ENCODE measurements around the gene MRAP. TPM values are rescaled to one million over a fixed set of nuclear protein-coding genes. Genes with fewer than 3 reads are reported as not detected.

Gene MRAP
- total and polyA plus RNA-seq, 10 of the 15 experiments (the other 5 are each of a cell fraction or from before 2014, with no cell fraction given), result 0.34 to 1.2 TPM; not detected in 8

- TF ChIP-seq IRF5 (IDR thresholded peaks at IDR 0.05; ENCODE audit: borderline replicate concordance), result no peak
- no peak for TF ChIP-seq KDM1A (IDR thresholded peaks at IDR 0.05; ENCODE audit: borderline replicate concordance)
- no peak for TF ChIP-seq DPF2 (IDR thresholded peaks at IDR 0.05)
These were observed 48.7 kb downstream of the MRAP start (continued) for GRCh38 chr21:32347351-32347750.

GRCh38 chr21:32347977-32348376, 49.3 kb downstream of the MRAP start:
- no peak overlapping the region for H3K27ac ChIP-seq (ENCODE audit: control insufficient read depth, insufficient read depth)
- DNase-seq (ENCODE audit: low read depth, low spot score) (no peak), ATAC-seq (no peak), FAIRE-seq (no peak)
- H3K36me3 ChIP-seq (ENCODE audit: control insufficient read depth in 2 of 2, insufficient read depth in 2 of 2, low read length in 1 of 2), result peaks cover 46 to 65% of the 10 kb centered on the region in 2 experiments
- ChIA-PET POLR2A (interaction anchor here (0.6 kb wide), 1 partner anchor 18 kb away, joined by 3 read pairs; no protein-coding TSS in a partner anchor), CTCF (no interaction called here), SMC1A (ENCODE audit: uncharacterized antibody, unreplicated experiment) (no interaction called here), RAD21 (ENCODE audit: unreplicated experiment) (no interaction called here)
- no peak for TF ChIP-seq EED (IDR thresholded peaks at IDR 0.05; ENCODE audit: low read depth)
- no peak overlapping the region for H3K4me2 ChIP-seq (ENCODE audit: control insufficient read depth, insufficient read depth)
- H4K20me1 ChIP-seq (ENCODE audit: control insufficient read depth, insufficient read depth), result no peaks in the 10 kb centered on the region
- no TSS peak for BruUV-seq (replicated peaks)
- H3K9me3 ChIP-seq (replicated peaks; ENCODE audit: control insufficient read depth, insufficient read depth, low read length), result peaks cover 11% of the 10 kb centered on the region; the same call in 2 of the 3 replicates
- no peak overlapping the region for H3K9ac ChIP-seq (ENCODE audit: control insufficient read depth, insufficient read depth, low read length)
- WGBS (ENCODE audit: insufficient coverage, insufficient replicate concordance, low lambda C conversion rate, missing lambda C conversion rate), result 97% methylated on average over 11 of the region's 11 CpGs
- no peaks in the 10 kb centered on the region for H3K27me3 ChIP-seq (replicated peaks in 1 of 2; ENCODE audit: control insufficient read depth in 2 of 2, insufficient read depth in 2 of 2, low read length in 1 of 2)
- H2AFZ ChIP-seq (ENCODE audit: control insufficient read depth, low read depth, low read length), result no peak overlapping the region
- H3K4me3 ChIP-seq, result no peak overlapping the region
- intact Hi-C loops (cut with micrococcal nuclease; ENCODE audit: unreplicated experiment), result no loop called here
- in situ Hi-C loops (cut with MboI), result no loop called here
- peaks cover 7% of the 10 kb centered on the region for H3K4me1 ChIP-seq (ENCODE audit: control insufficient read depth, insufficient read depth, low read length)
- no peaks in the 10 kb centered on the region for H3K79me2 ChIP-seq (ENCODE audit: control insufficient read depth, insufficient read depth, low read length)
